GM18909 (cell line): Measurements from ENCODE around the gene CTTNBP2NL.
"Not testable (repeated sequence)": the region's sequence is repeated elsewhere in the genome, so short reads cannot be mapped to it uniquely, and the experiment has no call there.

Source experiments
- ATAC-seq: cut with Tn5 transposase; IDR thresholded peaks from one replicate; pipeline ENCODE4 v1.9.1; 2021; ENCODE audit warnings: mild to moderate bottlenecking; ENCODE audit not compliant: unreplicated experiment, poor library complexity

The CTTNBP2NL gene

DNA sequence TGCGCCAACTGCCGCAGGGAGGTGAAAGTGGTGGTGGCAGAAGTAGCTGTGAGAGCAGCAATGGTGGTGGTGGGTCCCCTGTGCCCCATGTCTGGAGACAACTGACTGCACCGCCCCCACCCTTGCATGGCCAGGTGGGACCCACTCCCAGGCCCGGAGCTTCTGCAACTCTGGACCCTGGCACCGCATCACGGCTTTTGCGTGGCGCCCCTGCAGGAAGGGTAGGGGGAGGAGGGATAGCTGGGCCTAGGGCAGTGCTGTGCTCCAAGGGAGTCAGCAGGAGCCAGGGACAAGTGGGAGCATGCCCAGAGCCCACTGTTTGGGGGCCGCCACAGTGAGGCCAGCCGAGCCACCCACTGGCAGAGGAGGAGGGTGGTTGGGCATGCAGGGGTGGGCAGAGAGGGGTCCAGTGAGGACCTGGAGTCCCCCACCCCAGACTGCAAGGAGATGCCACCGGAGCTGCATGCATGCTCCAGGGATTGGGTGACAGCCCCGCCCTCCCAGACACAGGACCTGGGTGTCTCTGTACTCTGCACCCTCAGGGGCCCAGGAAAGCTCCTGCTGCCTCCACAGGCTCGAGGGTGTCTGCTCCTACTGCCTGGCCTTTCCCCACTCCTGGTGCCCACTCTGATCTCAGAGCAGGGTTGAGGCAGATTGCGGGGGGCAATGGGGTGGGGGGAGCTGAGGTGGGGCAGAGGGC is 9.8 kb upstream of the CTTNBP2NL start:
- ATAC-seq = no peak

- no peak for ATAC-seq
Measured at GRCh38 chr1:112386731-112387346, 9.2 kb upstream of the CTTNBP2NL start.

- ATAC-seq = no peak
Measured at GRCh38 chr1:112387807-112388206, 8.2 kb upstream of the CTTNBP2NL start.

DNA sequence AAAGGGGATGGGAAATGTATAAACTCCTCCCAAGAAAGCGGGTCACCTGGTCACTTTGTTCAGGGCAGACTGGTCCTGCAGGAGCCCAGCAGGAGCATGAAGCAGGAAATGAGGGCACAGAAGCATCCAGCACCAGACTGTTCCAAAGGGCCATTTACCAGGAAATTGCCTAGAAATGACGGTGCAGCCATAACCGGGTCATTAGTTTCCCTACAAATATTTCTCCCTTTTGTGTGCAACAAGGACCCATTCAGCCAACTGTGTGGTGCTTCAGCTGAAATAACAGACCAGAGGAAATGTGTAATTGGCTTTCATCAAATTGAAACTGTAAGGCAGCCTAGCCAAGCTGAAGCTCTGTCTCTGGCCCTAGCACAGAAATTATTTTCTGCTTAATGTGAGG is 7.6 kb upstream of the CTTNBP2NL start:
- no peak for ATAC-seq

GRCh38 chr1:112389689-112390088 is 6.3 kb upstream of the CTTNBP2NL start:
- no peak for ATAC-seq

DNA sequence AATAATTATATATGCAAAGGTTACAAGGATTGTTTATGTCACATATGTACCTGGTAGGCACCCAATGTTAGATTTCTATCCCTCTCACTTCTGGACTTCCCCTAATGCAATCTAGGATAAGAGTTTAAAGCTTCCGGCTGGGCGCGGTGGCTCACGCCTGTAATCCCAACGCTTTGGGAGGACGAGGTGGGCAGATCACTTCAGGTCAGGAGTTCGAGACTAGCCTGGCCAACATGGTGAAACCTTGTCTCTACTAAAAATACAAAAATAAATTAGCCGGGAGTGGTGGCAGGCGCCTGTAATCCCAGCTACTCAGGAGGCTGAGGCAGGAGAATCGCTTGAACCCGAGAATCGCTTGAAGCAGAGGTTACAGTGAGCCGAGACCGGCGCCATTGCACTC is 5.7 kb upstream of the CTTNBP2NL start:
- ATAC-seq = not testable (repeated sequence)

- ATAC-seq = peak; percentile 66
Measured at GRCh38 chr1:112390775-112391602, 5.0 kb upstream of the CTTNBP2NL start.

- ATAC-seq = no peak
Measured at GRCh38 chr1:112391603-112391940, 4.4 kb upstream of the CTTNBP2NL start.

- no peak for ATAC-seq
Measured at GRCh38 chr1:112393631-112393974, 2.4 kb upstream of the CTTNBP2NL start.

GRCh38 chr1:112394743-112395062 is 1.3 kb upstream of the CTTNBP2NL start:
- ATAC-seq = no peak

DNA sequence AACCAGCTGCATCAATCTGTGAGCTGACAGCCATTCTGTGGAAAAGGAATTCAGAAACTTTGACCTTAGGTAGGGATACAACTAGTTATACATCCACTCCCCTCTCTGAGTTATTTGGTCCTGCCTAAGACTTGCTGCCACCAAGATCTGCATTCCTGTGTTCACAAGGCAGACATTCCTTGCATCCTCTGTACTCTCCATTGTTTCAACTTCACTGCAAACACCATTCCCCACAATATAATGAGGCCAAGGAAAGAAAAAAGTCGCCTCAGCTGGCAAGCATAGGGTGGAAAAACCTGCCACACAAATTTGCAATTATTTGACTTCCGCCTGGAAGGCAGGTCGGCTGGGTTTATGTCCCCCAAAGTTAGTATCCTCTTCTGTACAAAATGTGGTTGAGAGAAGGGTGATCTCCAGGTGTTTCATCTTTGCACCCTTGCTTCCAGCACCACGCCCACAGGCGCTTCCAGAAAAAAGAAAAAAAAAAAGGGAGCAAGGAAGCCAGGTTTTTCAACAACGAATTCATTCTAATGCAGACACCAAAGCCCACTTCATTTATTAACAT is 676 bp upstream of the CTTNBP2NL start:
- ATAC-seq = no peak

DNA sequence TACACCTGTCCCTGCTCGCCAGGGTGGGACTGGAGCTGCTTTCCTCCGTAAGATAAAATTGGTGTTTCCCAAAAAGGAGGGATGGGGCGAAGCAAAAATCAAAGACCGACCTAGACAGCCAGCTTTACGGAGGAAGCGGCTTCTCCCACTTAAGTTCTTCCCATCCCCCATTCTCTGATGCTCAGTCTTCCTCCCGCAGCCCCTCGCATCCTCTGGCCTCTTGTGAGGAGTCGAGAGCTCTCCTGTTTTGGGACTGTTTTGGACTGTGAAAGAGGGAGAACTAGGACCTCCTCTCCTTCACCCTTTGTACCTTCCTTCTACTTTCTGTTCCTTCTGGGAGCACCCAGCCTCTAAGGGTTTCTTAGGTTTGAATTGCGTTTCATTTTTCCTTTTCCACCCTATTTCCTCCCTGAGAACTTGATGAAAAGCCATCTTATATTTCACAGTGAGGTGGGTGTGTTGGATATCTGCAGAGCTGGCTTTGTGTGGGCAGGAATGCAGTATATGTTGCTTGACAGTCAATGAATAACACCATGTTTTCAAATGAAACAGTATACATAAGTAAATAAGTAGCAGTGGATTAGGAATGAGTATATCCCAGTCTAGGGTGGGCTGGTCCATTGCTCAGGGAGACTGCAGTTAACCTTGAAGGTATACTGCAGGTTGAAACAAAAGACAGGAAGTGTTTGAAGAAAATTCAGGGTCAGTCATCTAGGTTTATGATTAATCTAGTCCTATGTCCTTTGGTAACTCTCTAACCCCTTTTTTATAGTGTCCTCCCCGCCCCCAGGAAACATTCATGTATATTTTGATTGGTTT is 848 bp downstream of the CTTNBP2NL start:
- no peak for ATAC-seq

- no peak for ATAC-seq
Measured at GRCh38 chr1:112397841-112398240, 1.8 kb downstream of the CTTNBP2NL start.

GRCh38 chr1:112399456-112399855 is 3.4 kb downstream of the CTTNBP2NL start:
- ATAC-seq = no peak

DNA sequence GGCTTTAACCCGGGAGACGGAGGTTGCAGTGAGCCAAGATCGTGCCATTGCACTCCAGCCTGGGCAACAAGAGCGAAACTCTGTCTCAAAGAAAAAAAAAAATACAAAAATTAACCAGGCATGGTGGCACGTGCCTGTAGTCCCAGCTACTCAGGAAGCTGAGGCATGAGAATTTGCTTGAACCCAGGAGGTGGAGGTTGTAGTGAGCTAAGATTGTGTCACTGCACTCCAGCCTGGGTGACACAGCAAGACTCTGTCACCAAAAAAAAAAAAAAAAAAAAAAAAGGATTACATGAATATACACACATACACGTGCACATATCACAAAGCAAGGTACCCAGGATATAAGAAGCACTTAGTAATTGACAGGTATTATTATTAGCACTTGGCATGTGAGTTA is 4.7 kb downstream of the CTTNBP2NL start:
- not testable (repeated sequence) for ATAC-seq

DNA sequence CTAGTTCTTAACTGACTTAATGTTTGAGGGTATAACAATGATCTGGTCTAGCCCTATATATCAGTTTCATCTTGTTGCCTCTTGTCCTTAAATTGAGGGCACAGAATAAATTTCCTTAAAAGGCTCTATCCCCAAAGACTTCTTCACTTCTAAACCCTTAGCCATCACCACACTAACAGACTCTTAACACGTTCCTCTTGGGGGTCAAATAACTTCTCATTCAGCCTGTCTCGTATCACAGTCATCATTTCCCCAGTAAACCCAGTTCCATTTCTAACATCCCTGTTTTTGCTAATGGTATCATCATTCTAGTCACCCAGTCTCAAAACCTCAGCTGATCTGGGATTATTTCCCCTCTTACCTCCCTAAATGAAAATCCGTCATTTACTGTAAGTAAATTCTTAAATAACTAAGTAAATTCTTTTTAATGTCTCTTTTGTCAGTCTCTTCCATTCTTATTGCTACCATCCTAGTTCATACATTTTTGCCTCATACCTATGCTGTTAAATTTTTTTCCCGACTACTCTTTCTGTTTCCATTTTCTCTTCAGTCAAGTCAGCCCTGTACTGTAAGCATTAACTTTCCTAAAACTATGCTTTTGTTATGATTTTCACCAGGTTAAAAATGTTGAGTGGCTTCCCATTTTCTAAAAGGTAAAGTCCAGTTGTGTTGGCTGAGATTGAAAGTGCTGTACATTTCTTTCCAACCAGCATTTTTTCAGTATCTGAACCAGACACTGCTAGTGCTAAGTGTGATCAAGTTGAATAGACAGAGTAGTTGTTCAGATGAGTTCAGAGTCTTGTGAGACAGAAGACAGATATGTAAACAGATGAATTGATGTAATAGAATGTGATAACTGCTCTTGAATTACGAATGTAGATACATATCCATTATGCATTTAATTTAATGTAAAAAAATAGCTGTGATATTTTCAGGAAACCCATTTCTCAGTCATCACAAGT is 6.9 kb downstream of the CTTNBP2NL start:
- ATAC-seq = no peak

DNA sequence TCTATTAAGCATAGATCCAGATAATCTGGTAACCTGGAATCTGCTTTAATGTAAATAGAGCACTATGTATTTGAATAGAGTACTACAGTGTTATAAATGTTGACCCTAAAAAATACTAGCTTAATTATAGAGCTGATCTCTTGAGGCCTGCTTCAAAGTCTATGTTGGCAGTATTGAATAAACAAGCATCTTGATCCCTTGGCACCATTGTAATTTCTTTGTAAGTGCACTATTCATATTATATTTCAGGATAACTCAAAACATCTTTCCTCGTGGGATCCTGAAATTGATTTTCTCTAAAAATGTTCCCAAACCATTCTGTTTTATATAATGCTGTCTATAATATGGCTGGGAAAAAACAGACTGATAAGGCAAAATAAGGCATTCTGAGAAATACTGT is 10.8 kb downstream of the CTTNBP2NL start:
- ATAC-seq = no peak

- no peak for ATAC-seq
Measured at GRCh38 chr1:112409414-112409813, 13.4 kb downstream of the CTTNBP2NL start.

GRCh38 chr1:112410673-112411072 is 14.7 kb downstream of the CTTNBP2NL start:
- ATAC-seq = no peak
